ENCODE data around the gene HMOX1.

DNA sequence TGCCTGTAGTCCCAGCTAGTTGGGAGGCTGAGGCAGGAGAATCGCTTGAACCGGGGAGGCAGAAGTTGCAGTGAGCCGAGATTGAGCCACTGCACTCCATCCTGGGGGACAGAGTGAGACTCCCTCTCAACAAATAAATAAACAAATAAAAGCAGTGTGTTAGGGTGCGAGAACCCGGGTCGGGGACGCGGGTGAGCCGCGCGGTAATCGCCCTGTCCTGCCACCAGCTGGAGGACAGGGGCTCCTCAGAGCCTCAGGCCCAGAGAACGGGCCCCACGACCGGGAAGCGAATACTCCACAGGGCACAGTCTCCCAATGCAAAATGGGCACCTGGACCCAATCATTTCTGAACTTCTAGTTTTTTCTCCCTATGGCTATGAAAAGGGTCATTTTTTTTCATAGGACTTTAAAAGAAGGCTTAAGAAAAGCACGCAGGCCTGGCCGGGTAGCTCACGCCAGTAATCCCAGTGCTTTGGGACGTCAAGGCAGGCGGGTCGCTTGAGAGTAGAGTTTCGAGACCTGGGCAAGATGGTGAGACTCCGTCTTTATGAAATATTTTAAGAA, 18.3 kb downstream of the HMOX1 start:
- TF ChIP-seq POLR2AphosphoS5 (IDR thresholded peaks at IDR 0.05) (no peak), EP300 (IDR thresholded peaks at IDR 0.05; ENCODE audit: low read depth) (no peak)

All from transverse colon (tissue), 3 donors.